GM12878 (cell line): ENCODE data around the gene EIF2D. TPM values are rescaled to one million over a fixed set of nuclear protein-coding genes. Genes with fewer than 3 reads are reported as not detected.

Experiments used
- ATAC-seq: fragments of 200-7000 bp; cut with Tn5 transposase; 3 replicates; pipeline ENCODE4 v1.9.1; 2020; ENCODE audit warnings: mild to moderate bottlenecking, moderate library complexity
- BruUV-seq: library from RNA; stranded (reverse); fragments of 400-500 nt; replicated peaks from 2 replicates; lab custom pipeline; 2021; lab: Mats Ljungman, UMichigan
- CTCF ChIA-PET: fragments of 300-600 bp; sonication (Branson Sonifier 250); formaldehyde crosslinking; extraction: SDS; loops from one replicate; lab custom pipeline; 2021; ENCODE audit warnings: inconsistent platforms; lab: Yijun Ruan, JAX
- POLR2A ChIA-PET: fragments of 350-600 bp; formaldehyde crosslinking; extraction: SDS; loops from one replicate; lab custom pipeline; 2021; ENCODE audit warnings: inconsistent platforms; lab: Charles Lee
- RAD21 ChIA-PET: fragments of 300-600 bp; sonication (Branson Sonifier 250); formaldehyde crosslinking; loops from one replicate; lab custom pipeline; 2023; ENCODE audit warnings: antibody characterized with exemption; ENCODE audit not compliant: unreplicated experiment; lab: Charles Lee
- SMC1A ChIA-PET: fragments of 300-600 bp; sonication (Branson Sonifier 250); formaldehyde crosslinking; loops from one replicate; lab custom pipeline; 2023; ENCODE audit not compliant: unreplicated experiment, uncharacterized antibody; lab: Charles Lee
- DNase-seq: peaks from one replicate; pipeline ENCODE4 v3.0.0-alpha.2; 2011; ENCODE audit warnings: low read depth, low spot score
- FAIRE-seq: peaks from 3 replicates; lab custom pipeline; 2011; peaks lifted over from hg19 to GRCh38; lab: Jason Lieb, UNC
- H2AFZ ChIP-seq: 2 replicates; pipeline ENCODE4 v1.6.0; 2011; ENCODE audit warnings: low read depth, low read length, control low read depth; ENCODE audit not compliant: control insufficient read depth
- H3K27ac ChIP-seq: 2 replicates; pipeline ENCODE4 v1.5.1; 2011; ENCODE audit warnings: control low read depth; ENCODE audit not compliant: control insufficient read depth, insufficient read depth
- H3K27me3 ChIP-seq, 2 experiments: replicated peaks in 1 of 2; 2 replicates each; pipeline versions ENCODE4 v1.6.0 to v1.6.1; 2011; ENCODE audit warnings: low read length in 1 of 2; ENCODE audit not compliant: control insufficient read depth in 2 of 2, insufficient read depth in 2 of 2
- H3K36me3 ChIP-seq, 2 experiments: 2 replicates each; pipeline ENCODE4 v1.5.1; 2011; ENCODE audit warnings: low read length in 1 of 2; ENCODE audit not compliant: control insufficient read depth in 2 of 2, insufficient read depth in 2 of 2
- H3K4me1 ChIP-seq: 2 replicates; pipeline ENCODE4 v1.6.1; 2011; ENCODE audit warnings: mild to moderate bottlenecking, low read length, moderate library complexity, mixed read lengths; ENCODE audit not compliant: control insufficient read depth, insufficient read depth
- H3K4me2 ChIP-seq: 2 replicates; pipeline ENCODE4 v1.6.0; 2011; ENCODE audit warnings: control low read depth; ENCODE audit not compliant: control insufficient read depth, insufficient read depth
- H3K4me3 ChIP-seq: fragments of 200-600 bp; sonication (generic); 2 replicates; pipeline ENCODE4 v1.5.1; 2016
- H3K79me2 ChIP-seq: 2 replicates; pipeline ENCODE4 v1.6.0; 2011; ENCODE audit warnings: low read length; ENCODE audit not compliant: control insufficient read depth, insufficient read depth
- H3K9ac ChIP-seq: 2 replicates; pipeline ENCODE4 v1.8.0; 2011; ENCODE audit warnings: low read length, control low read depth, mixed read lengths; ENCODE audit not compliant: control insufficient read depth, insufficient read depth
- H3K9me3 ChIP-seq: replicated peaks from 3 replicates; pipeline ENCODE4 v1.5.1; 2011; ENCODE audit warnings: mild to moderate bottlenecking, low read length; ENCODE audit not compliant: control insufficient read depth, insufficient read depth
- H4K20me1 ChIP-seq: 2 replicates; pipeline ENCODE4 v1.6.0; 2011; ENCODE audit not compliant: control insufficient read depth, insufficient read depth
- ATF3 ChIP-seq: IDR thresholded peaks from 2 replicates; pipeline ENCODE4 v1.6.1; 2011; ENCODE audit warnings: low read depth, mild to moderate bottlenecking, low read length, moderate library complexity, borderline replicate concordance; ENCODE audit errors: extremely low read depth
- BHLHE40 ChIP-seq, 2 experiments: fragments of 450-650 bp in 1 of 2; IDR thresholded peaks; 2 replicates each; pipeline ENCODE4 v1.6.1; 2011 to 2017; ENCODE audit warnings: low read depth in 2 of 2, borderline replicate concordance in 1 of 2, improper control_type of control experiment in 1 of 2, low read length in 1 of 2, mild to moderate bottlenecking in 1 of 2
- CBFB ChIP-seq: IDR thresholded peaks from 2 replicates; pipeline ENCODE4 v1.6.1; 2016; ENCODE audit warnings: antibody characterized with exemption, low read depth
- ESRRA ChIP-seq: IDR thresholded peaks from 2 replicates; pipeline ENCODE4 v1.6.1; 2012; ENCODE audit warnings: mild to moderate bottlenecking, low read length, improper control_type of control experiment
- ETV6 ChIP-seq, 2 experiments: fragments of 450-650 bp in 1 of 2; IDR thresholded peaks in 1 of 2; conservative IDR thresholded peaks in 1 of 2; 2 replicates each; pipeline ENCODE4 v1.6.1; 2014; ENCODE audit warnings: antibody characterized with exemption in 1 of 2, borderline replicate concordance in 1 of 2, low read depth in 1 of 2, mild to moderate bottlenecking in 1 of 2, moderate library complexity in 1 of 2
- MTA2 ChIP-seq: fragments of 450-650 bp; IDR thresholded peaks from 2 replicates; pipeline ENCODE4 v1.6.1; 2016; ENCODE audit warnings: low read depth, mild to moderate bottlenecking, moderate library complexity
- MXI1 ChIP-seq: fragments of 150-350 bp; IDR thresholded peaks from 2 replicates; pipeline ENCODE4 v1.6.1; 2011; ENCODE audit warnings: low read depth, mild to moderate bottlenecking, inconsistent platforms, low read length, improper control_type of control experiment
- NBN ChIP-seq: fragments of 450-650 bp; IDR thresholded peaks from 2 replicates; pipeline ENCODE4 v1.6.1; 2016
- SKIL ChIP-seq: fragments of 450-650 bp; IDR thresholded peaks from 2 replicates; pipeline ENCODE4 v1.6.1; 2017; ENCODE audit warnings: mild to moderate bottlenecking, low read depth, inconsistent platforms; ENCODE audit not compliant: poor library complexity, severe bottlenecking
- SMARCA5 ChIP-seq: fragments of 450-650 bp; IDR thresholded peaks from 2 replicates; pipeline ENCODE4 v1.6.1; 2017; ENCODE audit warnings: mild to moderate bottlenecking
- SPI1 ChIP-seq: IDR thresholded peaks from 2 replicates; pipeline ENCODE4 v1.6.1; 2011; ENCODE audit warnings: low read depth, mild to moderate bottlenecking, low read length, moderate library complexity, borderline replicate concordance; ENCODE audit not compliant: insufficient read depth
- TBL1XR1 ChIP-seq: IDR thresholded peaks from 2 replicates; pipeline ENCODE4 v1.6.1; 2012; ENCODE audit warnings: low read depth, low read length, improper control_type of control experiment
- ZNF687 ChIP-seq: fragments of 450-650 bp; IDR thresholded peaks from 2 replicates; pipeline ENCODE4 v1.6.1; 2017; ENCODE audit warnings: mild to moderate bottlenecking, moderate library complexity
- WGBS: methylation state at CpG from one replicate; pipeline ENCODE4 v1.1.6; 2016; ENCODE audit warnings: low lambda C conversion rate; ENCODE audit not compliant: insufficient replicate concordance, insufficient coverage; ENCODE audit errors: missing lambda C conversion rate; 5-methylcytosine and 5-hydroxymethylcytosine counted together
- in situ Hi-C: fragments of 300-500 bp; cut with MboI; formaldehyde crosslinking; loops from 9 replicates; pipeline ENCODE4 v1.14.3; 2018; ENCODE audit warnings: mixed read lengths
- intact Hi-C: fragments of 100-400 bp; cut with micrococcal nuclease; formaldehyde crosslinking; loops from one replicate; pipeline ENCODE4 v1.14.2; 2022; ENCODE audit not compliant: unreplicated experiment
- polyA plus RNA-seq, 11 experiments: library from polyadenylated mRNA; depleted of rRNA in 4 of 11; unstranded in 6 of 11; stranded (reverse) in 5 of 11; fragments of >200 nt; fragmentation: Nextera tagmentation in 4 of 11; fragmentation: Illumina TruSeq in 1 of 11; extraction: Ambion mirVana in 4 of 11; extraction: Trizol in 1 of 11; gene quantifications; 1 replicate in 1 of 11; 2 replicates in 10 of 11; pipeline versions ENCODE4 v1.2.1 to v1.2.3, GENCODE V29; 2011 to 2016; ENCODE audit warnings: inconsistent platforms in 2 of 11, missing spikeins in 2 of 11, low read depth in 1 of 11
- total RNA-seq, 4 experiments: library from RNA; depleted of rRNA in 3 of 4; stranded (reverse); fragments of >200 nt in 3 of 4; fragmentation: Illumina TruSeq in 1 of 4; extraction: Trizol in 1 of 4; gene quantifications; 2 replicates each; pipeline versions ENCODE4 v1.2.1 to v1.2.3, GENCODE V29; 2013 to 2021

Gene EIF2D
- total and polyA plus RNA-seq, 10 of the 15 experiments (the other 5 are each of a cell fraction or from before 2014, with no cell fraction given) = 65.2 to 133 (median 79.0) TPM

GRCh38 chr1:206557636-206558473 is 54.4 kb downstream of the EIF2D start:
- SMC1A ChIA-PET = interaction anchor here (3.8 to 21.1 kb wide), 3 partner anchors 13 to 63 kb away, joined by 23 to 476 read pairs (median 24); no protein-coding TSS in a partner anchor
- Histone ChIP-seq H3K27me3 (no peaks in the 10 kb centered on the region), H2AFZ (peak overlapping the region; percentile 40), H3K9me3 (no peaks in the 10 kb centered on the region), H3K4me3 (peak overlapping the region; percentile 95), H3K79me2 (peaks cover 69% of the 10 kb centered on the region), H3K9ac (peak overlapping the region; percentile 98), H3K27ac (peak overlapping the region; percentile 98), H3K36me3 (peaks cover 0 to 17% of the 10 kb centered on the region in 2 experiments; a peak in 1 of 4 replicates), H3K4me2 (peak overlapping the region; percentile 86), H4K20me1 (no peaks in the 10 kb centered on the region), H3K4me1 (peaks cover 49% of the 10 kb centered on the region)
- RAD21 ChIA-PET = interaction anchor here (0.6 to 9.0 kb wide), 5 partner anchors 13 to 78 kb away, joined by 3 to 95 read pairs (median 11); no protein-coding TSS in a partner anchor
- CTCF ChIA-PET = interaction anchor here (0.6 to 18.4 kb wide), 8 partner anchors 9 to 86 kb away, joined by 3 to 330 read pairs (median 3); no protein-coding TSS in a partner anchor
- ATAC-seq (peak; percentile 38), DNase-seq (no peak), FAIRE-seq (no peak)
- POLR2A ChIA-PET = interaction anchor here (1.0 to 1.5 kb wide), 4 partner anchors 18 to 62 kb away, joined by 3 to 5 read pairs (median 4); no protein-coding TSS in a partner anchor
- 2% methylated on average over 14 of the region's 14 CpGs for WGBS
- intact Hi-C loops (loop anchor here (2.0 to 5.0 kb wide), 4 partner anchors 23 to 124 kb away; partner anchors contain the start of genes IKBKE and MAPKAPK2), in situ Hi-C loops (no loop called here)
- TSS peak; percentile 50 for BruUV-seq
- TF ChIP-seq SMARCA5 = 0 out of 2 replicates have a peak, but pooled peaks have one; percentile 35
- 0 out of 2 replicates have a peak, but pooled peaks have one; percentile 48 for TF ChIP-seq ESRRA
- TF ChIP-seq TBL1XR1 = 0 out of 2 replicates have a peak, but pooled peaks have one; percentile 9
- TF ChIP-seq CBFB = no peak
- TF ChIP-seq SKIL = peak; percentile 13
- TF ChIP-seq BHLHE40 (IDR thresholded peaks at IDR 0.05; ENCODE audit: borderline replicate concordance in 1 of 2, low read depth in 2 of 2, low read length in 1 of 2) = no peak
- no peak for TF ChIP-seq ATF3
- peak in 1 of 2 experiments; percentile 46; a peak in 1 of 4 replicates for TF ChIP-seq ETV6 (conservative IDR thresholded peaks at IDR 0.05 in 1 of 2, IDR thresholded peaks at IDR 0.05 in 1 of 2; ENCODE audit: borderline replicate concordance in 1 of 2, low read depth in 1 of 2)
- TF ChIP-seq MXI1 = 0 out of 2 replicates have a peak, but pooled peaks have one; percentile 7
- TF ChIP-seq ZNF687 = peak; percentile 63
- TF ChIP-seq SPI1 = peak; percentile 84
- 0 out of 2 replicates have a peak, but pooled peaks have one; percentile 69 for TF ChIP-seq NBN
- TF ChIP-seq MTA2 = no peak
